IMR-90 (cell line): Measurements from ENCODE around the gene NTM. TPM values are rescaled to one million over a fixed set of nuclear protein-coding genes. Genes with fewer than 3 reads are reported as not detected.

Experiments
- ATAC-seq: fragments of 200-7000 bp; cut with Tn5 transposase; 2 replicates; pipeline ENCODE4 v1.9.1; 2020; ENCODE audit warnings: low read depth, mild to moderate bottlenecking, moderate library complexity
- BruUV-seq: library from RNA; stranded (reverse); fragments of 400-500 nt; replicated peaks from 2 replicates; lab custom pipeline; 2021; lab: Mats Ljungman, UMichigan
- CTCF ChIA-PET: fragments of 300-600 bp; formaldehyde crosslinking; extraction: SDS; loops from one replicate; lab custom pipeline; 2021; ENCODE audit warnings: antibody characterized with exemption; lab: Yijun Ruan, JAX
- POLR2A ChIA-PET: fragments of 300-600 bp; sonication (Branson Sonifier 250); formaldehyde crosslinking; loops from one replicate; lab custom pipeline; 2022; ENCODE audit warnings: antibody characterized with exemption; ENCODE audit not compliant: unreplicated experiment; lab: Charles Lee
- DNase-seq: peaks from one replicate; pipeline ENCODE4 v3.0.0; 2013
- H2AFZ ChIP-seq: replicated peaks from 2 replicates; pipeline ENCODE3; 2013; ENCODE audit warnings: low read length, mild to moderate bottlenecking; ENCODE audit not compliant: poor library complexity
- H2AK5ac ChIP-seq: 2 replicates; pipeline ENCODE4 v1.6.1; 2013; ENCODE audit warnings: low read depth, low read length, inconsistent platforms
- H2AK9ac ChIP-seq: replicated peaks from 2 replicates; pipeline ENCODE3; 2013; ENCODE audit warnings: mild to moderate bottlenecking, low read depth, low read length, moderate library complexity; ENCODE audit not compliant: poor library complexity
- H2BK120ac ChIP-seq: 2 replicates; pipeline ENCODE4 v1.6.1; 2013; ENCODE audit warnings: low read depth, low read length, inconsistent platforms
- H2BK15ac ChIP-seq: 3 replicates; pipeline ENCODE4 v1.6.1; 2013; ENCODE audit warnings: low read depth, low read length, inconsistent platforms
- H2BK20ac ChIP-seq: 2 replicates; pipeline ENCODE4 v1.6.1; 2013; ENCODE audit warnings: low read depth, mild to moderate bottlenecking, inconsistent platforms, low read length, moderate library complexity
- H2BK5ac ChIP-seq: 2 replicates; pipeline ENCODE4 v1.6.1; 2013; ENCODE audit warnings: mild to moderate bottlenecking, low read depth, low read length, inconsistent platforms; ENCODE audit not compliant: poor library complexity, severe bottlenecking
- H3K14ac ChIP-seq: replicated peaks from 2 replicates; pipeline ENCODE4 v1.6.1; 2013; ENCODE audit warnings: low read depth, low read length, inconsistent platforms
- H3K18ac ChIP-seq: 2 replicates; pipeline ENCODE4 v1.6.1; 2013; ENCODE audit warnings: low read depth, low read length, control low read depth
- H3K23ac ChIP-seq: 2 replicates; pipeline ENCODE4 v1.6.1; 2013; ENCODE audit warnings: low read depth, low read length, inconsistent platforms
- H3K27ac ChIP-seq: 2 replicates; pipeline ENCODE4 v1.5.1; 2013; ENCODE audit warnings: mild to moderate bottlenecking, control low read depth, low read length; ENCODE audit not compliant: insufficient read depth
- H3K27me3 ChIP-seq: 2 replicates; pipeline ENCODE4 v1.6.1; 2013; ENCODE audit warnings: low read length; ENCODE audit not compliant: control insufficient read depth, insufficient read depth
- H3K36me3 ChIP-seq: 2 replicates; pipeline ENCODE4 v1.6.1; 2013; ENCODE audit warnings: low read length, mixed read lengths; ENCODE audit not compliant: control insufficient read depth, insufficient read depth
- H3K4ac ChIP-seq: 2 replicates; pipeline ENCODE4 v1.6.1; 2013; ENCODE audit warnings: low read depth, low read length, inconsistent platforms
- H3K4me1 ChIP-seq: 2 replicates; pipeline ENCODE4 v1.6.1; 2013; ENCODE audit warnings: low read length, mixed read lengths; ENCODE audit not compliant: control insufficient read depth, insufficient read depth
- H3K4me2 ChIP-seq: 2 replicates; pipeline ENCODE4 v1.6.1; 2013; ENCODE audit warnings: low read depth, mild to moderate bottlenecking, control low read depth, low read length, moderate library complexity
- H3K4me3 ChIP-seq: 2 replicates; pipeline ENCODE4 v1.5.1; 2013; ENCODE audit warnings: low read depth, mild to moderate bottlenecking, control low read depth, low read length, moderate library complexity; ENCODE audit not compliant: insufficient read depth
- H3K56ac ChIP-seq: 2 replicates; pipeline ENCODE4 v1.6.1; 2013; ENCODE audit warnings: low read length, inconsistent platforms; ENCODE audit not compliant: insufficient read depth; ENCODE audit errors: extremely low read depth
- H3K79me1 ChIP-seq, 2 experiments: 2 replicates each; pipeline ENCODE4 v1.6.1; 2013; ENCODE audit warnings: low read length in 2 of 2, inconsistent platforms in 1 of 2, low read depth in 1 of 2
- H3K9ac ChIP-seq: 2 replicates; pipeline ENCODE4 v1.6.1; 2013; ENCODE audit warnings: low read depth, low read length, control low read depth
- H3K9me1 ChIP-seq: 2 replicates; pipeline ENCODE4 v1.6.1; 2013; ENCODE audit warnings: low read length, inconsistent platforms; ENCODE audit not compliant: insufficient read depth
- H3K9me3 ChIP-seq: 2 replicates; pipeline ENCODE4 v1.6.1; 2013; ENCODE audit warnings: low read length; ENCODE audit not compliant: control insufficient read depth, insufficient read depth
- H4K20me1 ChIP-seq: 2 replicates; pipeline ENCODE4 v1.6.1; 2013; ENCODE audit warnings: low read length, inconsistent platforms; ENCODE audit not compliant: insufficient read depth
- H4K5ac ChIP-seq: 2 replicates; pipeline ENCODE4 v1.6.1; 2013; ENCODE audit warnings: mild to moderate bottlenecking, low read depth, low read length, control low read depth
- H4K8ac ChIP-seq, 2 experiments: 2 replicates each; pipeline ENCODE4 v1.6.1; 2013; ENCODE audit warnings: low read depth in 2 of 2, low read length in 2 of 2, control low read depth in 1 of 2, inconsistent platforms in 1 of 2
- H4K91ac ChIP-seq: 2 replicates; pipeline ENCODE4 v1.6.1; 2013; ENCODE audit warnings: low read depth, low read length, inconsistent platforms; ENCODE audit not compliant: insufficient read depth
- BHLHE40 ChIP-seq: fragments of 150-350 bp; IDR thresholded peaks from 2 replicates; pipeline ENCODE4 v1.6.1; 2016; ENCODE audit warnings: mild to moderate bottlenecking, low read depth, low read length
- CEBPB ChIP-seq: IDR thresholded peaks from 2 replicates; pipeline ENCODE4 v1.6.1; 2012; ENCODE audit warnings: low read depth, low read length, improper control_type of control experiment
- CHD1 ChIP-seq: IDR thresholded peaks from 2 replicates; pipeline ENCODE4 v1.6.1; 2012; ENCODE audit warnings: low read depth, low read length, improper control_type of control experiment
- FOS ChIP-seq: fragments of 150-350 bp; IDR thresholded peaks from 2 replicates; pipeline ENCODE4 v1.6.1; 2016; ENCODE audit warnings: low read depth, low read length
- MAFK ChIP-seq: IDR thresholded peaks from 2 replicates; pipeline ENCODE4 v1.6.1; 2012; ENCODE audit warnings: low read depth, low read length, improper control_type of control experiment
- MAZ ChIP-seq: IDR thresholded peaks from 2 replicates; pipeline ENCODE4 v1.6.1; 2012; ENCODE audit warnings: low read depth, mild to moderate bottlenecking, low read length, improper control_type of control experiment, moderate library complexity, borderline replicate concordance
- MXI1 ChIP-seq: IDR thresholded peaks from 2 replicates; pipeline ENCODE4 v1.6.1; 2012; ENCODE audit warnings: low read depth, mild to moderate bottlenecking, low read length, moderate library complexity, borderline replicate concordance
- NFE2L2 ChIP-seq: fragments of 150-350 bp; IDR thresholded peaks from 2 replicates; pipeline ENCODE4 v1.6.1; 2016; ENCODE audit warnings: low read depth, mild to moderate bottlenecking, low read length
- POLR2A ChIP-seq: IDR thresholded peaks from 2 replicates; pipeline ENCODE4 v1.6.1; 2012; ENCODE audit warnings: mild to moderate bottlenecking, low read depth, low read length
- RAD21 ChIP-seq: IDR thresholded peaks from 2 replicates; pipeline ENCODE4 v1.6.1; 2012; ENCODE audit warnings: low read length, improper control_type of control experiment
- RCOR1 ChIP-seq: IDR thresholded peaks from 2 replicates; pipeline ENCODE4 v1.6.1; 2012; ENCODE audit warnings: mild to moderate bottlenecking, low read length, improper control_type of control experiment; ENCODE audit not compliant: insufficient replicate concordance
- RFX5 ChIP-seq: IDR thresholded peaks from 2 replicates; pipeline ENCODE4 v1.8.0; 2012; ENCODE audit warnings: low read depth, mild to moderate bottlenecking, low read length, moderate library complexity
- SMC3 ChIP-seq: fragments of 150-350 bp; IDR thresholded peaks from 2 replicates; pipeline ENCODE4 v1.6.1; 2016; ENCODE audit warnings: low read depth, mild to moderate bottlenecking, antibody characterized with exemption, low read length, moderate library complexity
- WGBS, 2 experiments: methylation state at CpG; one replicate each; pipeline versions ENCODE4 v1.1.5 to v1.1.7; 2013; ENCODE audit warnings: missing lambda C conversion rate in 2 of 2; ENCODE audit not compliant: insufficient read length in 1 of 2; ENCODE audit errors: extremely low coverage in 2 of 2; 5-methylcytosine and 5-hydroxymethylcytosine counted together
- dilution Hi-C: fragments of 300-500 bp; cut with HindIII; formaldehyde crosslinking; loops from one replicate; pipeline ENCODE4 v1.14.3; 2018; ENCODE audit warnings: low sequenced_read_pairs; ENCODE audit not compliant: unreplicated experiment
- in situ Hi-C: fragments of 300-500 bp; cut with MboI; formaldehyde crosslinking; loops from 3 replicates; pipeline ENCODE4 v1.14.3; 2019; ENCODE audit warnings: low sequenced_read_pairs, inconsistent platforms, mixed read lengths
- intact Hi-C: fragments of 100-400 bp; cut with micrococcal nuclease; formaldehyde crosslinking; loops from 2 replicates; pipeline ENCODE4 v1.10.0; 2022
- polyA plus RNA-seq, 3 experiments: library from polyadenylated mRNA; depleted of rRNA; stranded (reverse); fragments of >200 nt; gene quantifications; 2 replicates each; pipeline ENCODE4 v1.2.3, GENCODE V29; 2012; ENCODE audit warnings: low replicate concordance in 1 of 3
- total RNA-seq: library from RNA; depleted of rRNA; stranded (reverse); fragments of >200 nt; gene quantifications from 2 replicates; pipeline ENCODE4 v1.2.3, GENCODE V29; 2012
- TF ChIP-seq, protein P1 (sequence below): fragments of 150-350 bp; IDR thresholded peaks from 2 replicates; pipeline ENCODE4 v1.6.1; 2017; ENCODE audit warnings: mild to moderate bottlenecking, antibody characterized with exemption, low read length, low read depth
- TF ChIP-seq, protein P2 (sequence below): fragments of 150-350 bp; IDR thresholded peaks from 2 replicates; pipeline ENCODE4 v1.6.1; 2016; ENCODE audit warnings: low read depth, mild to moderate bottlenecking, low read length, moderate library complexity, borderline replicate concordance
- TF ChIP-seq, protein P3 (sequence below): conservative IDR thresholded peaks from 2 replicates; pipeline ENCODE4 v1.5.1; 2012; ENCODE audit warnings: mild to moderate bottlenecking, low read depth, low read length, improper control_type of control experiment

NTM gene
- total and polyA plus RNA-seq, 2 of the 4 experiments (the other 2 are of a cell fraction): 19.5 to 25.5 TPM

DNA sequence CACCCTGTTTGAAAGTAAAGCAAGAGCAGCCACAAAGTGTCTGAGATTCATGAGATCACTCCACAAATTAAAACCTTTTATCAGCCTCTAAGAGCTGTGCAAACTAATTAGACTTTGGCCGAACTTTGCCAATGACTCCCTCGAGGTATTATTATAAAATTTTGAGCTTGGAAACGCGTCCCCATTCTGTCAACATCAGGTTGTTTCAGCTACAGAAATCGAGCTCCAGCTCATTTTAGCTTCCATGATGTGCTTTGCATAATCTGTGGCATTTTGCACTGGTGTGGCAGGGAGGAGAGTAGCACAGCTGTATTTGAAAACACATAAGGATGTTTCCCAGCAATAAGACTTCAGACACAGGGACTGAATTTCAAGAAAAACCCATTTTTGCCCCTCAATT is 872.2 kb downstream of the NTM start:
- Histone ChIP-seq H2AK9ac (no peak overlapping the region), H3K9me1 (no peaks in the 10 kb centered on the region; the same call in 1 of the 2 replicates), H2BK120ac (no peak overlapping the region), H2BK5ac (no peak overlapping the region), H3K23ac (no peak overlapping the region), H3K36me3 (no peaks in the 10 kb centered on the region), H3K4ac (no peak overlapping the region), H4K91ac (no peak overlapping the region), H3K18ac (no peak overlapping the region), H3K9me3 (no peaks in the 10 kb centered on the region), H3K79me1 (no peaks in the 10 kb centered on the region), H4K5ac (no peak overlapping the region), H3K9ac (no peak overlapping the region), H2AK5ac (no peak overlapping the region), H4K20me1 (no peaks in the 10 kb centered on the region), H4K8ac (no peak overlapping the region), H2BK20ac (no peak overlapping the region), H2AFZ (no peak overlapping the region), H3K4me3 (no peak overlapping the region), H3K27ac (no peak overlapping the region), H3K27me3 (no peaks in the 10 kb centered on the region), H3K14ac (no peak overlapping the region), H3K4me2 (no peak overlapping the region), H3K4me1 (no peaks in the 10 kb centered on the region), H2BK15ac (no peak overlapping the region), H3K56ac (no peak overlapping the region)
- WGBS, 2 experiments: 80% methylated on average over 3 of the region's 5 CpGs; no CpG with 5 or more reads in 1 of the 2 experiments
- no peak for DNase-seq
- in situ Hi-C loops (no loop called here), dilution Hi-C loops (no loop called here), intact Hi-C loops (no loop called here)
- TF ChIP-seq, protein P1, sequence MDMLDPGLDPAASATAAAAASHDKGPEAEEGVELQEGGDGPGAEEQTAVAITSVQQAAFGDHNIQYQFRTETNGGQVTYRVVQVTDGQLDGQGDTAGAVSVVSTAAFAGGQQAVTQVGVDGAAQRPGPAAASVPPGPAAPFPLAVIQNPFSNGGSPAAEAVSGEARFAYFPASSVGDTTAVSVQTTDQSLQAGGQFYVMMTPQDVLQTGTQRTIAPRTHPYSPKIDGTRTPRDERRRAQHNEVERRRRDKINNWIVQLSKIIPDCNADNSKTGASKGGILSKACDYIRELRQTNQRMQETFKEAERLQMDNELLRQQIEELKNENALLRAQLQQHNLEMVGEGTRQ: no peak
- TF ChIP-seq SMC3 (no peak), CEBPB (no peak), POLR2A (no peak), CHD1 (no peak), MAFK (no peak), RFX5 (no peak), RAD21 (no peak), RCOR1 (no peak), FOS (no peak), MXI1 (no peak), BHLHE40 (no peak), NFE2L2 (no peak), MAZ (no peak)
- TF ChIP-seq, protein P2, sequence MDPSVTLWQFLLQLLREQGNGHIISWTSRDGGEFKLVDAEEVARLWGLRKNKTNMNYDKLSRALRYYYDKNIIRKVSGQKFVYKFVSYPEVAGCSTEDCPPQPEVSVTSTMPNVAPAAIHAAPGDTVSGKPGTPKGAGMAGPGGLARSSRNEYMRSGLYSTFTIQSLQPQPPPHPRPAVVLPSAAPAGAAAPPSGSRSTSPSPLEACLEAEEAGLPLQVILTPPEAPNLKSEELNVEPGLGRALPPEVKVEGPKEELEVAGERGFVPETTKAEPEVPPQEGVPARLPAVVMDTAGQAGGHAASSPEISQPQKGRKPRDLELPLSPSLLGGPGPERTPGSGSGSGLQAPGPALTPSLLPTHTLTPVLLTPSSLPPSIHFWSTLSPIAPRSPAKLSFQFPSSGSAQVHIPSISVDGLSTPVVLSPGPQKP: no peak
- TF ChIP-seq, protein P3, sequence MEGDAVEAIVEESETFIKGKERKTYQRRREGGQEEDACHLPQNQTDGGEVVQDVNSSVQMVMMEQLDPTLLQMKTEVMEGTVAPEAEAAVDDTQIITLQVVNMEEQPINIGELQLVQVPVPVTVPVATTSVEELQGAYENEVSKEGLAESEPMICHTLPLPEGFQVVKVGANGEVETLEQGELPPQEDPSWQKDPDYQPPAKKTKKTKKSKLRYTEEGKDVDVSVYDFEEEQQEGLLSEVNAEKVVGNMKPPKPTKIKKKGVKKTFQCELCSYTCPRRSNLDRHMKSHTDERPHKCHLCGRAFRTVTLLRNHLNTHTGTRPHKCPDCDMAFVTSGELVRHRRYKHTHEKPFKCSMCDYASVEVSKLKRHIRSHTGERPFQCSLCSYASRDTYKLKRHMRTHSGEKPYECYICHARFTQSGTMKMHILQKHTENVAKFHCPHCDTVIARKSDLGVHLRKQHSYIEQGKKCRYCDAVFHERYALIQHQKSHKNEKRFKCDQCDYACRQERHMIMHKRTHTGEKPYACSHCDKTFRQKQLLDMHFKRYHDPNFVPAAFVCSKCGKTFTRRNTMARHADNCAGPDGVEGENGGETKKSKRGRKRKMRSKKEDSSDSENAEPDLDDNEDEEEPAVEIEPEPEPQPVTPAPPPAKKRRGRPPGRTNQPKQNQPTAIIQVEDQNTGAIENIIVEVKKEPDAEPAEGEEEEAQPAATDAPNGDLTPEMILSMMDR: no peak
- CTCF ChIA-PET: no interaction called here
- POLR2A ChIA-PET: no interaction called here
- no TSS peak for BruUV-seq
- ATAC-seq: no peak
